Stimulated activated naive CD8-positive, alpha-beta T cell treated with anti-CD3 and anti-CD28 coated beads, Interleukin-15, amount 100 ng/mL, for 72 hours (primary cell): ENCODE data around the gene CAPN15.

Experiments
- ATAC-seq: fragments of 150-1000 bp; cut with Tn5 transposase; 2 replicates; pipeline ENCODE4 v1.10.0; 2021; ENCODE audit warnings: mild to moderate bottlenecking, moderate library complexity
- DNase-seq, 2 donors: peaks; one replicate each; pipeline ENCODE4 v3.0.0; 2021 to 2022
- H3K27ac Mint-ChIP-seq, 2 donors: one replicate each; pipeline ENCODE4 v1.8.0; 2022; ENCODE audit warnings: mild to moderate bottlenecking in 2 of 2, mixed read lengths in 2 of 2, moderate library complexity in 2 of 2
- H3K27me3 Mint-ChIP-seq: one replicate; pipeline ENCODE4 v1.8.0; 2022; ENCODE audit warnings: mixed read lengths
- H3K4me1 Mint-ChIP-seq: one replicate; pipeline ENCODE4 v1.8.0; 2022; ENCODE audit warnings: mild to moderate bottlenecking, mixed read lengths
- H3K4me3 Mint-ChIP-seq, 2 donors: one replicate each; pipeline ENCODE4 v1.8.0; 2022; ENCODE audit warnings: mild to moderate bottlenecking in 2 of 2, mixed read lengths in 2 of 2, moderate library complexity in 1 of 2
- H3K9me3 Mint-ChIP-seq, 2 donors: one replicate each; pipeline ENCODE4 v1.8.0; 2022; ENCODE audit warnings: mixed read lengths in 2 of 2

CAPN15 gene

GRCh38 chr16:559411-560203, 32.1 kb downstream of the CAPN15 start:
- DNase-seq (no peak), ATAC-seq (no peak)
- Mint-ChIP-seq H3K4me1 (no peaks in the 10 kb centered on the region), H3K27me3 (peaks cover 42% of the 10 kb centered on the region), H3K27ac (no peak overlapping the region), H3K9me3 (no peaks in the 10 kb centered on the region), H3K4me3 (peak overlapping the region in 1 of 2 donors; percentile 62)

DNA sequence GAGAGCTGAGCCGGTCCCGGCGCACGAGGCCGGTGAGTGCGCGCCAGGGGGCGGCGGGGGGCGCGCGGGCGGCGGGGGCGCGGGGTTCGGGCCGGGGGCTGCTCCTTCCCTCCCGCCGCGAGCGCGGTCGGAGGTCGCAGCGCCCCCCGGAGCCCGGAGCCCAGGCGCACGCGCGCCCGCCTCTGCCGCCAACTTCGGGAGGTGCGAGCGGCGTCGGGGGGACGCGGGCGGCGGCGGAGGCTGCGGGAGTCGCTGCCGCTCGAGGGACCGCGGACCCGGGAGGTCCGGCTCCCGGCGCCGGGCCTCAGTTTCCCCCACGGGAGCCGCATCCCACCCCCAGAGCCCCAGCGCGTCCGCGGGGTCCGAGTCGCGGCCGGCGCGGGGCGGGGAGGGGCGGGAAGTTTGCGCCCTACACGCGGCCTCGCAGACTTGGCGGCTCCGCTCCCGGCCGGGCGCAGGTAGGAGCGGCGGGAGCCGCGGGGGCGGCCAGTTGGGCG, 32.7 kb downstream of the CAPN15 start, which contains the start of gene PRR35:
Gene PRR35, plus strand, starts transcription at position 191 of the 497 bp plus-strand sequence. CDS start 2,901 bp downstream, outside the sequence.
- DNase-seq: no peak
- no peak for ATAC-seq
- no peaks in the 10 kb centered on the region for H3K4me1 Mint-ChIP-seq
- H3K4me3 Mint-ChIP-seq: peak within 1 kb of the TSS in 1 of 2 donors; percentile 62
- peaks cover 42% of the 10 kb centered on the region for H3K27me3 Mint-ChIP-seq
- H3K27ac Mint-ChIP-seq: no peak within 1 kb of the TSS
- no peaks in the 10 kb centered on the region for H3K9me3 Mint-ChIP-seq

- Mint-ChIP-seq H3K27me3 (peaks cover 42% of the 10 kb centered on the region), H3K9me3 (no peaks in the 10 kb centered on the region), H3K4me1 (peaks cover under 1% of the 10 kb centered on the region), H3K27ac (no peak overlapping the region), H3K4me3 (no peak overlapping the region)
- no peak for ATAC-seq
- DNase-seq: no peak
These were observed 33.3 kb downstream of the CAPN15 start for GRCh38 chr16:560701-561412.

- DNase-seq (no peak), ATAC-seq (no peak)
- no peaks in the 10 kb centered on the region for H3K9me3 Mint-ChIP-seq
- no peak overlapping the region for H3K4me3 Mint-ChIP-seq
- peaks cover 42% of the 10 kb centered on the region for H3K27me3 Mint-ChIP-seq
- no peak overlapping the region for H3K27ac Mint-ChIP-seq
- peaks cover 6% of the 10 kb centered on the region for H3K4me1 Mint-ChIP-seq
These were observed 33.9 kb downstream of the CAPN15 start for GRCh38 chr16:561413-561794.

GRCh38 chr16:561957-562938, 34.7 kb downstream of the CAPN15 start:
- peaks cover 42% of the 10 kb centered on the region for H3K27me3 Mint-ChIP-seq
- DNase-seq: no peak

GRCh38 chr16:563072-563644, 35.6 kb downstream of the CAPN15 start:
- DNase-seq (no peak), ATAC-seq (no peak)
- peaks cover 24% of the 10 kb centered on the region for H3K4me1 Mint-ChIP-seq
- H3K9me3 Mint-ChIP-seq: no peaks in the 10 kb centered on the region
- H3K4me3 Mint-ChIP-seq: no peak overlapping the region
- no peak overlapping the region for H3K27ac Mint-ChIP-seq
- H3K27me3 Mint-ChIP-seq: peaks cover 33% of the 10 kb centered on the region

More at GRCh38 chr16:561957-562938, 34.7 kb downstream of the CAPN15 start:
- no peaks in the 10 kb centered on the region for H3K9me3 Mint-ChIP-seq
- no peak overlapping the region for H3K4me3 Mint-ChIP-seq
- no peak overlapping the region for H3K27ac Mint-ChIP-seq
- ATAC-seq: no peak
- peaks cover 15% of the 10 kb centered on the region for H3K4me1 Mint-ChIP-seq

DNA sequence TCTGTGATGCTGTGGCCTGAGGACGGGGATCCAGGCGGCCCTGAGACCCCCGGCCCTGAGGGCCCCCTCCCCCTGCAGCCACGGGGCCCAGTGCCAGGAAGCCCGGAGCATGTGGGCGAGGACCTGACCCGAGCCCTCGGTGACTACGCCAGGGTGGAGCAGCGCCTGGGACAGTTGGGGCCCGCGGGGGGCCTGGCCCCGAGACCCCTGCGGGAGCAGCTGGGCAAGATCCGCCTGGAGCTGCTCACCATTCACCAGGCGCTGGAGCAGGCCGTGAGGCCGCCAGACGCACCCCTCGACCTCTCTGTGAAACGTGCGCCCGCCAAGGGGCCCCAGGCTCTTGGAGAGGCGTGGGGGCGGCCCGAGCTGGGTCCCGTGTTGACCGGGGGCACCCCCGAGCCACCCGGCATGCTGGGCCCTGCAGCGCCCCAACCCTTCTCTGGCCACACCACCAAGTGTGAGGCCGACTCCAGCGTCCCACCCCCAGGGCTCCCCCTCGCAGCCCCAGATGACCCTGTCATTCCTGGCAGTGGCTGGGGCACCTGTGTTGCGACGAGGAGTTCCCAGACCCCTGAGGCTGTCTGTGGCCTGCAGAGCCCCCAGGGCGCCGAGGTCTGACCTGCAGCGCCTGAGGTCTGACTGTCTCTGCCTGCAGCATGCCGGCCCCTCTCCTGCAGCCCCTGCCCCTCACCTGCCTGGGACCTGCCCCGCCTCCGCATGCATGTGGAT, 37.3 kb downstream of the CAPN15 start:
- no peaks in the 10 kb centered on the region for H3K9me3 Mint-ChIP-seq
- no peak overlapping the region for H3K4me3 Mint-ChIP-seq
- peaks cover 34% of the 10 kb centered on the region for H3K4me1 Mint-ChIP-seq
- ATAC-seq (no peak), DNase-seq (no peak)
- H3K27ac Mint-ChIP-seq: no peak overlapping the region
- peaks cover 17% of the 10 kb centered on the region for H3K27me3 Mint-ChIP-seq

DNA sequence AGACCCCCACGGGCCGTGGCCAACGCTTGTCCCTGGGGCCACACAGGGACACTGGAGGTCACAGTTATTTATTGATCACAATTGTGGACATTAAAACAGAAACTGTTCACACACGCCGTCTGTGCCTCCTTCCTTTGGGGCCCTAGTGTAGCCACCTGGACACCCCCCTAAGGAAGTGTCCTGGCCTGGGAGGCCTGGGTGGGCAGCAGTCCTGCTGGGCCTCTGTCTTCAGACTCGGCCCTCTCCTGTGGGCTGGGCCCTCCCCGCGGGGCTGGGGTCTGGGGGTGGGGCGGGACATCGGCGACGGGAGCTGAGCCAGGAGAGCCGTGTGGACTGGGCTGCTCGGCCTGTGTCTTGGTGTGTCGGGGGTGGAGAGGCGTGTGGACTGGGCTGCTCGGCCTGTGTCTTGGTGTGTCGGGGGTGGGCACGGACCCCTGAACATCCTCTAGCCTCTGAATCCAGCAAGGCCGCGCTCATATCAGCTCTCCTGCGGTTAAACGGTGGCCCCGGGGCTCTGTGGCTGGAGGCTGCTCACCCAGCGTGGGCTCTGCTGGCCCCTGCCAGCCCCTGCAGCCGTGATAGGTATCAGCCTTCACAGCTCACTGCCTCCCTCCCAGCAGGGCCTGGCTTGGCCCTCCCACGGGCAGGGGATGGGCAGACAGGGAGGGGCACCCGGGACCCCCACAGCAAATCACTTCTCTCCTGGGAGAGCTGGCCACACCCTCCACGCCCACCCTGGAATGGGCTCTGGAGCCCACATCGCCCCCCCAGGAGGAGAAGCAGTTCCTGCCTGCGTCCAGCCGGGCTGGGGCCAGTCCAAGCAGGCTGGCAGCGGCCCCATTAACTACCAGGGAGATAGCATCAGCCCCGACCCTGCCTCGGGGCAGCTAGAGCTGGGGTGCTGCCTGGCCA, 38.2 kb downstream of the CAPN15 start:
- Mint-ChIP-seq H3K27me3 (peaks cover 17% of the 10 kb centered on the region), H3K4me3 (no peak overlapping the region), H3K4me1 (peaks cover 37% of the 10 kb centered on the region), H3K9me3 (no peaks in the 10 kb centered on the region), H3K27ac (peak overlapping the region in 1 of 2 donors; percentile 34)
- no peak for ATAC-seq
- DNase-seq: no peak

GRCh38 chr16:566475-567372, 39.2 kb downstream of the CAPN15 start, which contains the start of gene NHLRC4:
Gene NHLRC4, plus strand, starts transcription at chr16:567005. Its CDS starts 1,043 bp downstream, at chr16:568048.
- H3K4me3 Mint-ChIP-seq: peak within 1 kb of the TSS; percentile 75 to 83
- peak; percentile 70 for ATAC-seq
- H3K27me3 Mint-ChIP-seq: peaks cover 11% of the 10 kb centered on the region
- DNase-seq: peak; percentile 63 to 72
- peaks cover 48% of the 10 kb centered on the region for H3K4me1 Mint-ChIP-seq
- peak within 1 kb of the TSS; percentile 81 to 97 for H3K27ac Mint-ChIP-seq
- no peaks in the 10 kb centered on the region for H3K9me3 Mint-ChIP-seq

DNA sequence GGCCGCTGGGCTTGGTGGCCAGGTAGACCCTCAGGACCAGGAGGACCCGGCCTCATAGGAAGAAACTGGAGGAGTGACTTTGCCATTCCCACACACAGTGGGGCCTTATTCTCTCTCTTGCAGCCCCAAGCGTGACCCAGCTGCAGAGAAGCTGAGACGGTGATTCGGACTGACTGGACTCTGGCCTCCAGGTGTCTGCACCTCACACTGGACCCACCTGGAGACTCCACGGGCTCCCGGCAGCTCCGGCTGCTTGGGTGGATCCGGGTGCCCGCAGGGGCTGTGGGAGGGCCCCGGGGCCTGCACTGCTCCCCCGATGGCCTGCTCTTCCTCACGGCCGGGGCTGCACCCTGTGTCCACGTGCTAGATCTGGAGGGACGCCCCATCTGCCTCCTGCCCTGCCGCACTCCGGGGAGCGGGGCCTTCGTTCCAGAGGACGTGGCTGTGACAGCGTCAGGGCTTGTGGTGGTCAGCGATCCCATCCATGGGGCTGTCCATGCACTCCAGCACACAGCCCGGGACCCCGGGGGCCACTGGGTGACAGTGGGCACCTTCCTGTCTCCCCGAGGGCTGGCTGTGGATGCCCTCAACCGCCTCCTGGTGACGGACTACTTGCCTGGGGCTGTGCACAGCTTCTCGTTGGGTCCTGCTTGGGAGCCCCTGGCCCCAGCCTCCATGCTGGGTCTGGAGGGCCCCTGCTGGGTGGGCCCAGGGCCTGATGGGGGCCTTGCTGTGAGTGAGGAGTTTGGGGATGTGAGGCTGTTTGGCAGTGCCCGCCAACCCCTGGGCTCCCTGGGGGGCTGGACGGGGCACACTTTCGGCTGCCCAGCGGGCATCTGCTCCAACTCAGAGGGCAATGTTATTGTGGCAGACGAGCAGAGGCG, 40.1 kb downstream of the CAPN15 start:
- H3K27ac Mint-ChIP-seq: peak overlapping the region; percentile 81 to 97
- H3K9me3 Mint-ChIP-seq: no peaks in the 10 kb centered on the region
- no peak for DNase-seq
- no peak for ATAC-seq
- peaks cover 53% of the 10 kb centered on the region for H3K4me1 Mint-ChIP-seq
- H3K27me3 Mint-ChIP-seq: peaks cover 2% of the 10 kb centered on the region
- H3K4me3 Mint-ChIP-seq: peak overlapping the region; percentile 75 to 83

- Mint-ChIP-seq H3K4me3 (peak overlapping the region; percentile 89 to 95), H3K27ac (peak overlapping the region; percentile 91 to 97), H3K4me1 (peaks cover 53% of the 10 kb centered on the region), H3K27me3 (no peaks in the 10 kb centered on the region), H3K9me3 (no peaks in the 10 kb centered on the region)
- no peak for ATAC-seq
- no peak for DNase-seq
These were observed 41.1 kb downstream of the CAPN15 start for GRCh38 chr16:568401-569258.
